Body of pancreas (tissue), 4 donors: ENCODE results near the gene CLDN34.

ENCODE experiments used
- POLR2A ChIP-seq, 3 donors: fragments of 450-650 bp; IDR thresholded peaks; one replicate each; pipeline ENCODE4 v1.6.1; 2016; ENCODE audit warnings: antibody characterized with exemption in 3 of 3, mild to moderate bottlenecking in 2 of 3
- TF ChIP-seq, protein P1 (sequence below), 7 experiments: fragments of 450-650 bp in 4 of 7; fragments of 200-600 bp in 3 of 7; sonication (generic) in 3 of 7; IDR thresholded peaks; one replicate each; pipeline ENCODE4 v1.5.1; 2016 to 2019; ENCODE audit warnings: antibody characterized with exemption in 7 of 7

DNA sequence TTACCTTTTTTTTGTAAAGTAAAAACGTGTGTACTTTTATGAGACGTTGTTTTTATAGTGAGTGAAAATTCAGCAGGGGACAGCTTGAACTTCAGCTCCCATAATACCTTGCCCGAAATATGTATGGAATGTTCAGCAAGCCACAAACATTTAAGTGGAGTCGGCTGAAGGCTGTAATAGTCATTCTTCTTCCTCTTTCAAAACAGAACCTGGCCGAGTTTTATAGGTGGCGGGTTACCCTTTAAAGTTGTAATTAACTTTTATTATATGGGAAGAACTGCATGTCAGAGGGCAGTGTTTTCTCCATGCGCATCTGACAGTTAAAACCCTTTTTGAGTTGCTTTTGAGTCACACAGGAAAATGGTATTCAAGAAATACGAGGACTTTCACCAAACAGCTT lies 50.7 kb downstream of the CLDN34 start:
- TF ChIP-seq, protein P1, sequence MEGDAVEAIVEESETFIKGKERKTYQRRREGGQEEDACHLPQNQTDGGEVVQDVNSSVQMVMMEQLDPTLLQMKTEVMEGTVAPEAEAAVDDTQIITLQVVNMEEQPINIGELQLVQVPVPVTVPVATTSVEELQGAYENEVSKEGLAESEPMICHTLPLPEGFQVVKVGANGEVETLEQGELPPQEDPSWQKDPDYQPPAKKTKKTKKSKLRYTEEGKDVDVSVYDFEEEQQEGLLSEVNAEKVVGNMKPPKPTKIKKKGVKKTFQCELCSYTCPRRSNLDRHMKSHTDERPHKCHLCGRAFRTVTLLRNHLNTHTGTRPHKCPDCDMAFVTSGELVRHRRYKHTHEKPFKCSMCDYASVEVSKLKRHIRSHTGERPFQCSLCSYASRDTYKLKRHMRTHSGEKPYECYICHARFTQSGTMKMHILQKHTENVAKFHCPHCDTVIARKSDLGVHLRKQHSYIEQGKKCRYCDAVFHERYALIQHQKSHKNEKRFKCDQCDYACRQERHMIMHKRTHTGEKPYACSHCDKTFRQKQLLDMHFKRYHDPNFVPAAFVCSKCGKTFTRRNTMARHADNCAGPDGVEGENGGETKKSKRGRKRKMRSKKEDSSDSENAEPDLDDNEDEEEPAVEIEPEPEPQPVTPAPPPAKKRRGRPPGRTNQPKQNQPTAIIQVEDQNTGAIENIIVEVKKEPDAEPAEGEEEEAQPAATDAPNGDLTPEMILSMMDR (IDR thresholded peaks at IDR 0.05): no peak
- TF ChIP-seq POLR2A (IDR thresholded peaks at IDR 0.05): no peak
